ENCODE measurements around the gene ZNF57. TPM values are rescaled to one million over a fixed set of nuclear protein-coding genes. Genes with fewer than 3 reads are reported as not detected.

Gene ZNF57
- total RNA-seq, 2 experiments from 2014 or later, result 4.3 to 7.4 TPM

DNA sequence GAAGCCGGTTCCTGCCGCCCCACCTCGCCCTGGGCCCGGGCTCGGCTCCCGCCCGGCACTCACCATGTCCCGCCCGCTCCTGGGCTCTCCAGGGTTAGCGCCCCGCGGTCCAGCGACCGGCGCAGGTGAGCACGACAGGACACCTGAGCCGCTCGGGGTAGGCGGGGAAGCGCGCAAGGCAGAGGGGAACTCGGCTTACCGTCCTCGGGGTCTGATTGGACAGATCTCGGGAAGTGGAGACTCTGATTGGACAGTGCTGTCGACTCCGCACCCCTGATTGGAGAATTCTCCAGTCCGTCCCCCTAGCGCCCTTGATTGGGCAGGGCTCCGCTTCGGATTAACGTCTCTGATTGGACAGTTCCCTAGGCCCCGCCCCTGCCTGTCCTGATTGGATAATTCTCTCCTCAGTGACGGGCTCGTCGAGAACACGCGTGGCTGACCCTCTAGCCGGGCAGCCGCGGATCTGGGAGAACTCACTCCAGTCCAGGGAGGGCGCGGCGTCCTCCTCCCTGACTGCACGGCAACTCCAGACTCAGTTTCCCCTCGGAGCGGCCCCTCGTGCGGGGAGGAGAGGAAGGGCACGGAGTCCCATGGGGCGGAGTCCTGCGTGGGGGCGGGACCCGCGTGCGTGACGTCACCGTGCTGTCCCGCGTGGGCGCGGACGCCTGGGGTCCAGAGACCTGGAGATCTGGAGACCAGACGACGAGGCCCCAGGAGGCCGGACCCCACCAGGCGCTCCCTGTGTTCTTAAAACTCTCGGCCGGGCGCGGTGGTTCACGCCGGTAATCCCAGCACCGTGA lies 44.2 kb downstream of the ZNF57 start, which contains the start of gene ZNF77:
TSS of gene ZNF77 (minus strand) at position 197 of the 800 bp plus-strand sequence. CDS start at position 66, 131 bp downstream.
- DNase-seq (ENCODE audit: low spot score), result peak; percentile 100
- TF ChIP-seq, protein P1, sequence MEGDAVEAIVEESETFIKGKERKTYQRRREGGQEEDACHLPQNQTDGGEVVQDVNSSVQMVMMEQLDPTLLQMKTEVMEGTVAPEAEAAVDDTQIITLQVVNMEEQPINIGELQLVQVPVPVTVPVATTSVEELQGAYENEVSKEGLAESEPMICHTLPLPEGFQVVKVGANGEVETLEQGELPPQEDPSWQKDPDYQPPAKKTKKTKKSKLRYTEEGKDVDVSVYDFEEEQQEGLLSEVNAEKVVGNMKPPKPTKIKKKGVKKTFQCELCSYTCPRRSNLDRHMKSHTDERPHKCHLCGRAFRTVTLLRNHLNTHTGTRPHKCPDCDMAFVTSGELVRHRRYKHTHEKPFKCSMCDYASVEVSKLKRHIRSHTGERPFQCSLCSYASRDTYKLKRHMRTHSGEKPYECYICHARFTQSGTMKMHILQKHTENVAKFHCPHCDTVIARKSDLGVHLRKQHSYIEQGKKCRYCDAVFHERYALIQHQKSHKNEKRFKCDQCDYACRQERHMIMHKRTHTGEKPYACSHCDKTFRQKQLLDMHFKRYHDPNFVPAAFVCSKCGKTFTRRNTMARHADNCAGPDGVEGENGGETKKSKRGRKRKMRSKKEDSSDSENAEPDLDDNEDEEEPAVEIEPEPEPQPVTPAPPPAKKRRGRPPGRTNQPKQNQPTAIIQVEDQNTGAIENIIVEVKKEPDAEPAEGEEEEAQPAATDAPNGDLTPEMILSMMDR (conservative IDR thresholded peaks at IDR 0.05; ENCODE audit: low read length), result no peak
- intact Hi-C loops (cut with micrococcal nuclease; ENCODE audit: unreplicated experiment), result no loop called here
- H3K4me2 ChIP-seq (ENCODE audit: low read length), result peak within 1 kb of the TSS; percentile 77
- H3K27ac ChIP-seq (ENCODE audit: low read depth, low read length, poor library complexity, severe bottlenecking), result peak within 1 kb of the TSS; percentile 19
- no peaks in the 10 kb centered on the region for H3K9me3 ChIP-seq (ENCODE audit: low read length)
- H3K79me2 ChIP-seq (ENCODE audit: insufficient read depth, low read depth, low read length), result peaks cover 19% of the 10 kb centered on the region; the same call in 1 of the 2 replicates
- no peaks in the 10 kb centered on the region for H4K20me1 ChIP-seq (ENCODE audit: insufficient read depth, low read length)
- peaks cover 18% of the 10 kb centered on the region for H3K4me1 ChIP-seq (ENCODE audit: insufficient read depth, low read length, poor library complexity, severe bottlenecking)
- H2AFZ ChIP-seq (ENCODE audit: low read length), result peak within 1 kb of the TSS; percentile 79
- ChIA-PET POLR2A (no interaction called here), CTCF (ENCODE audit: unreplicated experiment) (no interaction called here)
- H3K9me2 ChIP-seq (ENCODE audit: insufficient read depth, low read length), result no peaks in the 10 kb centered on the region
- H3K36me3 ChIP-seq (ENCODE audit: insufficient read depth, low read length), result no peaks in the 10 kb centered on the region
- BruUV-seq (replicated peaks), result no TSS peak
- peak within 1 kb of the TSS; percentile 88 for H3K4me3 ChIP-seq (ENCODE audit: low read depth, low read length, poor library complexity, severe bottlenecking)

DNA sequence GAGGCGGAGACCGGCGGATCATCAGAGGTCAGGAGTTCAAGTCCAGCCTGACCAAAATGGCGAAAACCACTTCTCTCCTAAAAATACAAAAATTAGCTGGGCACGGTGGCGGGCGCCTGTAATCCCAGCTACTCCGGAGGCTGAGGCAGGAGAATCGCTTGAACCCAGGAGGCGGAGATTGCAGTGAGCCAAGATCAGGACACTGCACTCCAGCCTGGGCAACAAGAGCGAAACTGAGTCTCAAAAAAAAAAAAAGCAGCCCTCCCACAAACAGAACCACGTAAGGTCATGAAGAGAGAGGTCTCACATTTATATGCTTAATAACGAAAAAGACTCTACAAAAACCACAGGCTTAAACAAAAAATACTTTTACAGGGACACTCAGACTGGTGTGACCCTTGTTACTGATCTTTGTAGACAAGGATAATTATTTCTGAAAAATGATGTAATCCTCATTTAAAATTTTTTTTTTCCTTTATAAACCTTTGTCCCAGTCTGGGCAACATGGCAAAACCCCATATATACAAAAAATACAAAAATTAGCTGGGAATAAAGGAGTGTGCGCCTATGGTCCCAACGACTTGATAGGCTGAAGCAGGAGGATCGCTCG lies 45.0 kb downstream of the ZNF57 start:
- CTCF ChIA-PET (ENCODE audit: unreplicated experiment), result no interaction called here
- POLR2A ChIA-PET, result no interaction called here
- no TSS peak for BruUV-seq (replicated peaks)
- Histone ChIP-seq H2AFZ (ENCODE audit: low read length) (peak overlapping the region; percentile 79; the same call in 1 of the 2 replicates), H3K9me3 (ENCODE audit: low read length) (no peaks in the 10 kb centered on the region), H3K27ac (ENCODE audit: low read depth, low read length, poor library complexity, severe bottlenecking) (no peak overlapping the region), H3K4me1 (ENCODE audit: insufficient read depth, low read length, poor library complexity, severe bottlenecking) (peaks cover 18% of the 10 kb centered on the region), H3K4me3 (ENCODE audit: low read depth, low read length, poor library complexity, severe bottlenecking) (peak overlapping the region; percentile 88), H3K36me3 (ENCODE audit: insufficient read depth, low read length) (no peaks in the 10 kb centered on the region), H4K20me1 (ENCODE audit: insufficient read depth, low read length) (no peaks in the 10 kb centered on the region), H3K4me2 (ENCODE audit: low read length) (peak overlapping the region; percentile 77), H3K79me2 (ENCODE audit: insufficient read depth, low read depth, low read length) (peaks cover 22% of the 10 kb centered on the region; the same call in 1 of the 2 replicates), H3K9me2 (ENCODE audit: insufficient read depth, low read length) (no peaks in the 10 kb centered on the region)
- TF ChIP-seq, protein P1 (conservative IDR thresholded peaks at IDR 0.05; ENCODE audit: low read length), result no peak
- no peak for TF ChIP-seq EZH2phosphoT487 (IDR thresholded peaks at IDR 0.05; ENCODE audit: borderline replicate concordance, low read depth, low read length)
- DNase-seq (ENCODE audit: low spot score), result no peak
- intact Hi-C loops (cut with micrococcal nuclease; ENCODE audit: unreplicated experiment), result no loop called here
